MM.1S (cell line): Measurements from ENCODE around the gene CCDC188.

Experiments
- DNase-seq: peaks from one replicate; pipeline ENCODE4 v3.0.0-alpha.2; 2015
- H2AFZ ChIP-seq: fragments of 300-600 bp; sonication (generic); 2 replicates; pipeline ENCODE4 v1.6.0; 2016; ENCODE audit warnings: antibody characterized with exemption, low read length
- H3F3A ChIP-seq: fragments of 300-600 bp; sonication (generic); 2 replicates; pipeline ENCODE4 v1.6.1; 2016; ENCODE audit warnings: mild to moderate bottlenecking, antibody characterized with exemption, low read length, moderate library complexity, mixed read lengths; ENCODE audit not compliant: insufficient read depth
- H3K27ac ChIP-seq: fragments of 300-600 bp; sonication (generic); 2 replicates; pipeline ENCODE4 v1.5.1; 2016; ENCODE audit warnings: mild to moderate bottlenecking, low read length
- H3K27me3 ChIP-seq: fragments of 300-600 bp; sonication (generic); replicated peaks from 2 replicates; pipeline ENCODE4 v1.6.0; 2016; ENCODE audit warnings: low read length; ENCODE audit not compliant: insufficient read depth
- H3K36me3 ChIP-seq: fragments of 300-600 bp; sonication (generic); replicated peaks from 2 replicates; pipeline ENCODE4 v1.6.1; 2016; ENCODE audit warnings: mild to moderate bottlenecking, low read length, mixed read lengths; ENCODE audit not compliant: insufficient read depth
- H3K4me1 ChIP-seq: fragments of 300-600 bp; sonication (generic); 2 replicates; pipeline ENCODE4 v1.6.1; 2016; ENCODE audit warnings: low read length, mixed read lengths
- H3K4me2 ChIP-seq: fragments of 300-600 bp; sonication (generic); 2 replicates; pipeline ENCODE4 v1.6.0; 2016; ENCODE audit warnings: low read depth, low read length
- H3K4me3 ChIP-seq: fragments of 300-600 bp; sonication (generic); 2 replicates; pipeline ENCODE4 v1.5.1; 2016; ENCODE audit warnings: low read length, mixed read lengths
- H3K79me2 ChIP-seq: fragments of 300-600 bp; sonication (generic); 2 replicates; pipeline ENCODE4 v1.6.1; 2016; ENCODE audit warnings: mixed run types, low read length, mixed read lengths
- H3K9ac ChIP-seq: fragments of 300-600 bp; sonication (generic); 2 replicates; pipeline ENCODE4 v1.6.1; 2016; ENCODE audit warnings: low read length, mixed read lengths
- H3K9me2 ChIP-seq: fragments of 300-600 bp; sonication (generic); replicated peaks from 2 replicates; pipeline ENCODE4 v1.6.1; 2016; ENCODE audit warnings: mild to moderate bottlenecking, low read length, mixed read lengths; ENCODE audit not compliant: insufficient read depth
- H3K9me3 ChIP-seq: fragments of 300-600 bp; sonication (generic); replicated peaks from 2 replicates; pipeline ENCODE4 v1.6.1; 2016; ENCODE audit warnings: mild to moderate bottlenecking, low read length, mixed read lengths; ENCODE audit not compliant: insufficient read depth
- H4K20me1 ChIP-seq: fragments of 300-600 bp; sonication (generic); 2 replicates; pipeline ENCODE4 v1.6.1; 2016; ENCODE audit warnings: mild to moderate bottlenecking, low read length, moderate library complexity, mixed read lengths; ENCODE audit not compliant: insufficient read depth
- EZH2 ChIP-seq: fragments of 300-600 bp; sonication (generic); optimal IDR thresholded peaks from 2 replicates; pipeline ENCODE3; 2017; ENCODE audit warnings: low read depth, mild to moderate bottlenecking, antibody characterized with exemption, low read length, mixed read lengths
- EZH2phosphoT487 ChIP-seq: fragments of 300-600 bp; sonication (generic); IDR thresholded peaks from 2 replicates; pipeline ENCODE4 v1.6.1; 2018; ENCODE audit warnings: antibody characterized with exemption, low read length
- TF ChIP-seq, protein P1 (sequence below): fragments of 300-600 bp; sonication (generic); IDR thresholded peaks from 2 replicates; pipeline ENCODE4 v1.5.1; 2016; ENCODE audit warnings: antibody characterized with exemption, low read length, mixed read lengths

Gene CCDC188

DNA sequence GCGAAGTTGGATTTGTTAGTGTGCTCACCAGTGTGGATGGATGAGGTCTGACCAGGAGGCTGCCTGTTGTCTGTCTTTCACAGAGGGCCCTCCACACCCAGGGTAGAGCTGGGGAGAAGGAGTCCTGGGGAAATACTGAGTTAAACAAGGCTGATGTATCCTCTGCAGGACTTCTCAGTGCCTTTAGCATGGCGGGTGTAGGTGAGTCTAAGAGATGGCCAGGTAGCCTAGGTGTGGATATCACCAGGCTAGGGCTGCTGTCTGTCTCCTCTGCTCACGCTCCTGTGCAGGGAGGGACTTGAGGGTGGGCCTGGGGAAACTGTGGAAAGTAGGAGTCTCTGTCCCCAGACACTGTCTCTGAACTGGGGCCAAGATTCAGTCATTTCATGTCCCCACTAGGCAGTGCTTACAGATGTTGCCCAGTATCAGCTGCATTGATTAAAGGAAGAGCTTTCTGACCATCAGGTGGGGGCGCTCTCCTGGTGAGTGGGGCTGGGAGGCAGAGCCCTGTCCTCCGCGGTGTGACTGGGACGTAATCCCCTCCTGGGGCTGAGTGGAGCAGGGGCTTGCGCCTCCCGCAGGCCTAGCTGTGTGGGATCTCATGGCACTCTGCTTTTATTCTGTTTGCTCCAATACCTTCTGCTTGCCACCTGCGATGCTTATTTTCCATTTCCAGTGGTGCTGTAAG lies 35.5 kb upstream of the CCDC188 start:
- Histone ChIP-seq H2AFZ (no peak overlapping the region), H3K4me2 (no peak overlapping the region), H3K4me1 (no peaks in the 10 kb centered on the region), H3K36me3 (no peaks in the 10 kb centered on the region), H3K79me2 (no peaks in the 10 kb centered on the region), H3K9me3 (no peaks in the 10 kb centered on the region), H3K4me3 (no peak overlapping the region), H3K27ac (no peak overlapping the region), H3F3A (no peaks in the 10 kb centered on the region), H3K9ac (no peak overlapping the region), H4K20me1 (no peaks in the 10 kb centered on the region), H3K9me2 (no peaks in the 10 kb centered on the region), H3K27me3 (peaks cover 81% of the 10 kb centered on the region)
- DNase-seq = no peak
- TF ChIP-seq, protein P1, sequence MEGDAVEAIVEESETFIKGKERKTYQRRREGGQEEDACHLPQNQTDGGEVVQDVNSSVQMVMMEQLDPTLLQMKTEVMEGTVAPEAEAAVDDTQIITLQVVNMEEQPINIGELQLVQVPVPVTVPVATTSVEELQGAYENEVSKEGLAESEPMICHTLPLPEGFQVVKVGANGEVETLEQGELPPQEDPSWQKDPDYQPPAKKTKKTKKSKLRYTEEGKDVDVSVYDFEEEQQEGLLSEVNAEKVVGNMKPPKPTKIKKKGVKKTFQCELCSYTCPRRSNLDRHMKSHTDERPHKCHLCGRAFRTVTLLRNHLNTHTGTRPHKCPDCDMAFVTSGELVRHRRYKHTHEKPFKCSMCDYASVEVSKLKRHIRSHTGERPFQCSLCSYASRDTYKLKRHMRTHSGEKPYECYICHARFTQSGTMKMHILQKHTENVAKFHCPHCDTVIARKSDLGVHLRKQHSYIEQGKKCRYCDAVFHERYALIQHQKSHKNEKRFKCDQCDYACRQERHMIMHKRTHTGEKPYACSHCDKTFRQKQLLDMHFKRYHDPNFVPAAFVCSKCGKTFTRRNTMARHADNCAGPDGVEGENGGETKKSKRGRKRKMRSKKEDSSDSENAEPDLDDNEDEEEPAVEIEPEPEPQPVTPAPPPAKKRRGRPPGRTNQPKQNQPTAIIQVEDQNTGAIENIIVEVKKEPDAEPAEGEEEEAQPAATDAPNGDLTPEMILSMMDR = peak; percentile 15; the same call in 1 of the 2 replicates
- TF ChIP-seq EZH2phosphoT487 = no peak
- no peak for TF ChIP-seq EZH2

DNA sequence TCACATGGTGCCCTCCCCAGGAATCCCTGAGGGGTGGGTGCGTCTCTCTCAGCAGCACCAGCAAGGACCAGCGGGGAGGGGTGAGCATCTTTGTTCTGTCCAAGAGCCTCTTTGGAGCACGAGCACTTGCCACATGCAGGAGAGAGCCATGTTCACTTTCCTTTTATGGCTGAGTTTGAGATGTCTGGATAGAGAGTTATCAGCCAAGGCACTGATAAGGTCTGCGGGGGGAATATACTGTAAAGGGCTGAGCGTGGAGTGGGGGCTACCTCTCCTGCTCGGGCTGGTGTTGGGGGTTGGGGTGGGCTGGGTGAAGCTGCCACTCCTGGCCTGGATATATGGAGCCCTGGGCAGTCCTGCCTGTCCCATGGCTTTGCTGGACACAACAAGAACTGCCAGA lies 34.9 kb upstream of the CCDC188 start:
- Histone ChIP-seq H3K9me2 (no peaks in the 10 kb centered on the region), H3K9me3 (no peaks in the 10 kb centered on the region), H3K36me3 (no peaks in the 10 kb centered on the region), H2AFZ (no peak overlapping the region), H3K27me3 (peaks cover 81% of the 10 kb centered on the region), H3K27ac (no peak overlapping the region), H3K9ac (no peak overlapping the region), H4K20me1 (no peaks in the 10 kb centered on the region), H3K4me1 (no peaks in the 10 kb centered on the region), H3K4me3 (no peak overlapping the region), H3K79me2 (no peaks in the 10 kb centered on the region), H3K4me2 (no peak overlapping the region), H3F3A (no peaks in the 10 kb centered on the region)
- no peak for DNase-seq
- TF ChIP-seq, protein P1 = no peak
- no peak for TF ChIP-seq EZH2phosphoT487
- no peak for TF ChIP-seq EZH2

DNA sequence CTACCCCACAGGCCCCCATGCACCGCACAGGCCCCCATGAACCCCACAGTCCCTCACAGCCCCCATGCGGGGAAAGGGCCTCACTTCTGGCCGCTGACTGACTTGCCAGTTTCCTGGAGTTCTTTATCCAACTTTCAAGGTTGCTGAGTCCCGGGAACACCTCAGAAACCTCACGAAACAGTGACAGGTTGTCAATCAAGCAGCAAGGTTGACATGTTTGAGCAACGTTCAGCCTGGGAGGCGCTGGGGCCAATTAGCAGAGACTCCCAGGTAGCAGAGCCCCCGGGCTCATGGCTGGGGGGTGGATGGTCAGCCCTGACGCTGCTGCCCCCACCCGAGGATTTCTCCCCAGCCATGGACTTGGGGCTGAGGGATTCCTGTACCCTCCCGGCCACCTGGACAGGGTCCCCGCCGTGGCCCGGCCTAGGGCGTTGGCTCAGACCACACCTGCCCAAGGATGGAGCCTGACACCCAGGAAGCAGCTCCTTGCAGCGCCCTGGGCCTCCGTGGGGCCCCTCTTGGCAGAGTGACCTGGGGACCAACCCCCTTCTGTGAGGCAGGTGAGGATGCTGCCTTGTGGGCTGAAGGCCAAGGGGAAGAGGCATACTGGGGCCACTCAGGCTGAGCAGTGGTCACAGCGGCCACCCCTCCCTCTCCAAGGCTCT lies 33.8 kb upstream of the CCDC188 start:
- DNase-seq = no peak
- Histone ChIP-seq H2AFZ (no peak overlapping the region), H3K9ac (no peak overlapping the region), H3K79me2 (no peaks in the 10 kb centered on the region), H3K27me3 (peaks cover 83% of the 10 kb centered on the region), H3K4me1 (no peaks in the 10 kb centered on the region), H3K9me3 (no peaks in the 10 kb centered on the region), H4K20me1 (no peaks in the 10 kb centered on the region), H3K4me3 (no peak overlapping the region), H3K36me3 (no peaks in the 10 kb centered on the region), H3K9me2 (no peaks in the 10 kb centered on the region), H3K27ac (no peak overlapping the region), H3K4me2 (no peak overlapping the region), H3F3A (no peaks in the 10 kb centered on the region)
- TF ChIP-seq EZH2phosphoT487 (no peak), EZH2 (no peak)
- TF ChIP-seq, protein P1 = no peak
